CD14-positive monocyte (primary cell): ENCODE measurements around the gene TMEM184C. TPM values are rescaled to one million over a fixed set of nuclear protein-coding genes. Genes with fewer than 3 reads are reported as not detected.

Experiments
- DNase-seq, 3 donors: peaks; one replicate each; pipeline ENCODE4 v3.0.0-alpha.2; 2011 to 2022
- H2AFZ ChIP-seq: 2 replicates; pipeline ENCODE4 v1.6.0; 2012; ENCODE audit warnings: mild to moderate bottlenecking, low read depth, low read length, inconsistent platforms; ENCODE audit not compliant: insufficient read depth, poor library complexity, severe bottlenecking
- H3K27ac ChIP-seq, 2 donors: 1 replicate in 1 of 2; 2 replicates in 1 of 2; pipeline ENCODE4 v1.5.1; 2012 to 2013; ENCODE audit warnings: low read length in 2 of 2, control low read depth in 1 of 2, inconsistent platforms in 1 of 2, low read depth in 1 of 2, mild to moderate bottlenecking in 1 of 2
- H3K27me3 ChIP-seq, 2 donors: one replicate each; pipeline versions ENCODE4 v1.6.0 to v1.6.1; 2011 to 2013; ENCODE audit warnings: low read length in 2 of 2; ENCODE audit not compliant: control insufficient read depth in 2 of 2, insufficient read depth in 2 of 2
- H3K36me3 ChIP-seq, 2 donors: replicated peaks in 1 of 2; 1 replicate in 1 of 2; 2 replicates in 1 of 2; pipeline versions ENCODE4 v1.5.1 to v1.6.1; 2012 to 2013; ENCODE audit warnings: low read length in 2 of 2, control low read depth in 1 of 2, inconsistent platforms in 1 of 2, mild to moderate bottlenecking in 1 of 2; ENCODE audit not compliant: insufficient read depth in 2 of 2, control insufficient read depth in 1 of 2
- H3K4me1 ChIP-seq, 2 donors: 1 replicate in 1 of 2; 2 replicates in 1 of 2; pipeline versions ENCODE4 v1.5.1 to v1.6.1; 2012 to 2013; ENCODE audit warnings: low read length in 2 of 2, control low read depth in 1 of 2, inconsistent platforms in 1 of 2, mild to moderate bottlenecking in 1 of 2, moderate library complexity in 1 of 2; ENCODE audit not compliant: insufficient read depth in 2 of 2, control insufficient read depth in 1 of 2
- H3K4me2 ChIP-seq: replicated peaks from 2 replicates; pipeline ENCODE3; 2012; ENCODE audit warnings: low read length, moderate library complexity, mild to moderate bottlenecking; ENCODE audit not compliant: poor library complexity, severe bottlenecking; ENCODE audit errors: extremely low read depth
- H3K4me3 ChIP-seq, 3 experiments: fragments of 200-600 bp in 1 of 3; sonication (generic) in 1 of 3; replicated peaks in 1 of 3; 1 replicate in 2 of 3; 2 replicates in 1 of 3; pipeline ENCODE4 v1.5.1; 2011 to 2013; ENCODE audit warnings: low read length in 3 of 3, mild to moderate bottlenecking in 3 of 3, control low read depth in 2 of 3, low read depth in 2 of 3, inconsistent platforms in 1 of 3, moderate library complexity in 1 of 3
- H3K79me2 ChIP-seq: 2 replicates; pipeline ENCODE4 v1.6.0; 2012; ENCODE audit warnings: mild to moderate bottlenecking, control low read depth, inconsistent platforms, low read length, moderate library complexity; ENCODE audit not compliant: insufficient read depth
- H3K9ac ChIP-seq: 2 replicates; pipeline ENCODE4 v1.6.0; 2017; ENCODE audit warnings: low read length, mild to moderate bottlenecking; ENCODE audit not compliant: insufficient read depth, poor library complexity, severe bottlenecking
- H3K9me3 ChIP-seq, 2 donors: replicated peaks in 1 of 2; 1 replicate in 1 of 2; 2 replicates in 1 of 2; pipeline versions ENCODE4 v1.5.1 to v1.6.1; 2012 to 2013; ENCODE audit warnings: low read length in 2 of 2, control low read depth in 1 of 2; ENCODE audit not compliant: control insufficient read depth in 1 of 2, insufficient read depth in 1 of 2
- H4K20me1 ChIP-seq: 2 replicates; pipeline ENCODE4 v1.6.0; 2012; ENCODE audit warnings: mild to moderate bottlenecking, low read length, control low read depth, moderate library complexity; ENCODE audit not compliant: insufficient read depth
- H3K27ac Mint-ChIP-seq, 7 donors: one replicate each; pipeline ENCODE4 v1.8.0; 2020; ENCODE audit warnings: mild to moderate bottlenecking in 7 of 7, mixed read lengths in 7 of 7, moderate library complexity in 6 of 7, inconsistent platforms in 2 of 7
- H3K27me3 Mint-ChIP-seq, 3 donors: one replicate each; pipeline ENCODE4 v1.8.0; 2021 to 2022; ENCODE audit warnings: low read depth in 3 of 3, mild to moderate bottlenecking in 3 of 3, mixed read lengths in 3 of 3, moderate library complexity in 3 of 3, inconsistent platforms in 1 of 3
- H3K36me3 Mint-ChIP-seq, 2 donors: one replicate each; pipeline ENCODE4 v1.8.0; 2020; ENCODE audit warnings: mixed read lengths in 2 of 2, inconsistent platforms in 1 of 2, mild to moderate bottlenecking in 1 of 2
- H3K4me1 Mint-ChIP-seq: one replicate; pipeline ENCODE4 v1.8.0; 2020; ENCODE audit warnings: mild to moderate bottlenecking, mixed read lengths
- H3K4me3 Mint-ChIP-seq, 2 donors: one replicate each; pipeline ENCODE4 v1.8.0; 2020; ENCODE audit warnings: mild to moderate bottlenecking in 2 of 2, mixed read lengths in 2 of 2, moderate library complexity in 1 of 2
- H3K9me3 Mint-ChIP-seq, 7 donors: one replicate each; pipeline ENCODE4 v1.8.0; 2020 to 2022; ENCODE audit warnings: mixed read lengths in 7 of 7, mild to moderate bottlenecking in 6 of 7, moderate library complexity in 6 of 7, inconsistent platforms in 2 of 7
- WGBS: methylation state at CpG from one replicate; pipeline ENCODE4 v1.1.5; 2013; ENCODE audit warnings: missing lambda C conversion rate; ENCODE audit not compliant: insufficient coverage; 5-methylcytosine and 5-hydroxymethylcytosine counted together
- intact Hi-C, 2 donors: fragments of 100-400 bp; cut with micrococcal nuclease; formaldehyde crosslinking; loops; one replicate each; pipeline versions ENCODE4 v1.15.0 to v1.15.1; 2023
- polyA plus RNA-seq, 3 donors: library from polyadenylated mRNA; depleted of rRNA in 1 of 3; unstranded in 2 of 3; stranded (reverse) in 1 of 3; fragments of 300-500 nt in 2 of 3; fragments of >200 nt in 1 of 3; fragmentation: Illumina TruSeq in 2 of 3; gene quantifications; 1 replicate in 2 of 3; 2 replicates in 1 of 3; pipeline ENCODE4 v1.2.3, GENCODE V29; 2012 to 2021
- TF ChIP-seq, protein P1 (sequence below): fragments of 200-600 bp; IDR thresholded peaks from one replicate; pipeline ENCODE4 v1.8.0; 2022; ENCODE audit warnings: antibody characterized with exemption, mild to moderate bottlenecking

Gene TMEM184C
- polyA plus RNA-seq, 3 donors = 7.5 to 36.4 (median 20.7) TPM

GRCh38 chr4:147620315-147620714, 3.1 kb downstream of the TMEM184C start:
- peaks cover 35 to 49% of the 10 kb centered on the region in 2 donors for H3K36me3 Mint-ChIP-seq
- intact Hi-C loops = no loop called here
- Histone ChIP-seq H3K27ac (no peak overlapping the region), H3K4me1 (peaks cover 23 to 34% of the 10 kb centered on the region in 2 donors), H3K9ac (no peak overlapping the region), H3K79me2 (peaks cover 54% of the 10 kb centered on the region), H3K4me3 (no peak overlapping the region), H2AFZ (no peak overlapping the region), H3K36me3 (peaks cover 32 to 52% of the 10 kb centered on the region in 2 donors), H3K4me2 (no peak overlapping the region), H4K20me1 (peaks cover 23% of the 10 kb centered on the region), H3K9me3 (no peaks in the 10 kb centered on the region), H3K27me3 (no peaks in the 10 kb centered on the region)
- peaks cover 2 to 3% (median 2%) of the 10 kb centered on the region in 3 donors for H3K27me3 Mint-ChIP-seq
- no peak overlapping the region for H3K4me3 Mint-ChIP-seq
- H3K9me3 Mint-ChIP-seq = no peaks in the 10 kb centered on the region
- H3K27ac Mint-ChIP-seq = peak overlapping the region in 2 of 7 donors; percentile 8 to 25
- no peak for DNase-seq
- H3K4me1 Mint-ChIP-seq = peaks cover 33% of the 10 kb centered on the region
- TF ChIP-seq, protein P1, sequence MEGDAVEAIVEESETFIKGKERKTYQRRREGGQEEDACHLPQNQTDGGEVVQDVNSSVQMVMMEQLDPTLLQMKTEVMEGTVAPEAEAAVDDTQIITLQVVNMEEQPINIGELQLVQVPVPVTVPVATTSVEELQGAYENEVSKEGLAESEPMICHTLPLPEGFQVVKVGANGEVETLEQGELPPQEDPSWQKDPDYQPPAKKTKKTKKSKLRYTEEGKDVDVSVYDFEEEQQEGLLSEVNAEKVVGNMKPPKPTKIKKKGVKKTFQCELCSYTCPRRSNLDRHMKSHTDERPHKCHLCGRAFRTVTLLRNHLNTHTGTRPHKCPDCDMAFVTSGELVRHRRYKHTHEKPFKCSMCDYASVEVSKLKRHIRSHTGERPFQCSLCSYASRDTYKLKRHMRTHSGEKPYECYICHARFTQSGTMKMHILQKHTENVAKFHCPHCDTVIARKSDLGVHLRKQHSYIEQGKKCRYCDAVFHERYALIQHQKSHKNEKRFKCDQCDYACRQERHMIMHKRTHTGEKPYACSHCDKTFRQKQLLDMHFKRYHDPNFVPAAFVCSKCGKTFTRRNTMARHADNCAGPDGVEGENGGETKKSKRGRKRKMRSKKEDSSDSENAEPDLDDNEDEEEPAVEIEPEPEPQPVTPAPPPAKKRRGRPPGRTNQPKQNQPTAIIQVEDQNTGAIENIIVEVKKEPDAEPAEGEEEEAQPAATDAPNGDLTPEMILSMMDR = no peak
- WGBS = 84% methylated on average over 2 of the region's 2 CpGs

DNA sequence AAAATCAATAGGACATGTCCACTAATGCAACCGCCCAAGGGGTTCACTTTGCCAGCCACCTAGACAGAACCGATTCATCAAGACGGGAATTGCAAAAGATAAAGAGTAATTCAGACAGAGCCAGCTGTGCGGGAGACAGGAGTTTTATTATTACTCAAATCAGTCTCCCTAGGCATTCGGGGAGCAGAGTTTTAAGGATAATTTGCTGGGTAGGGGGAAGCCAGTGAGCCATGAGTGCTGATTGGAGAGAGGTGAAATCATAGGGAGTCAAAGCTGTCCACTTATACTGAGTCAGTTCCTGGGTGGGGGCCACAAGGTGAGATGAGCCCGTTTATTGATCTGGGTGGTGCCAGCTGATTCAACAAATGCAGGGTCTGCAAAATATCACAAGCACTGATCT, 8.5 kb downstream of the TMEM184C start:
- Mint-ChIP-seq H3K27me3 (peaks cover 0 to 3% (median 0%) of the 10 kb centered on the region in 3 donors), H3K4me1 (peaks cover 4% of the 10 kb centered on the region), H3K4me3 (no peak overlapping the region), H3K27ac (no peak overlapping the region), H3K9me3 (no peaks in the 10 kb centered on the region), H3K36me3 (peaks cover 67 to 80% of the 10 kb centered on the region in 2 donors)
- no peak for DNase-seq
- intact Hi-C loops = no loop called here
- peaks cover 18% of the 10 kb centered on the region for H4K20me1 ChIP-seq
- no peaks in the 10 kb centered on the region for H3K27me3 ChIP-seq
- 95% methylated on average over 4 of the region's 6 CpGs for WGBS
- no peak overlapping the region for H3K4me3 ChIP-seq
- H3K4me1 ChIP-seq = peaks cover 4 to 5% of the 10 kb centered on the region in 2 donors
- H3K9ac ChIP-seq = no peak overlapping the region
- H3K36me3 ChIP-seq = peaks cover 82 to 94% of the 10 kb centered on the region in 2 donors
- TF ChIP-seq, protein P1 = no peak
- no peak overlapping the region for H3K4me2 ChIP-seq
- no peak overlapping the region for H3K27ac ChIP-seq
- H3K79me2 ChIP-seq = peaks cover 20% of the 10 kb centered on the region
- no peak overlapping the region for H2AFZ ChIP-seq
- no peaks in the 10 kb centered on the region for H3K9me3 ChIP-seq
